Measurements from ENCODE around the gene TNFRSF21.
"Not testable (repeated sequence)": the region's sequence is repeated elsewhere in the genome, so short reads cannot be mapped to it uniquely, and the experiment has no call there.

TNFRSF21 gene

DNA sequence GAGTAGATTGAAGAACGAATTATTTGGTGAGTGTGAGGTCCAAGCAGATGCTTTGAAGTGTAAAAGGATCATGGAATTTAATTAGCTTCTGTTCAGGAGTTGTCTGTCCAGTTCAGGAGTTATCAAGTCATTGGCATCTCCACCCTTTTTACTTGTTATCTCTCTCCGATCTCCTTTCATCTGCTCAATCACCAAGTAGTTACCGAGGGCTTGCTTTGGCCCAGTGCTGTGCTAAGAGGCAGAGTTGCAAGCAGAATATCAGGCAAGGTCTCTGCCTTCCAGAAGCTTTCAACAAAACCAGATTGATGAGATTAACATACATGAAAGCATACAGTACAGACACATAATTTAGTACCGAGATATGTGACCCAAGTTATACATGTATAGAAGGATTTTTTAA lies 10.2 kb upstream of the TNFRSF21 start:
- DNase-seq = no peak

DNA sequence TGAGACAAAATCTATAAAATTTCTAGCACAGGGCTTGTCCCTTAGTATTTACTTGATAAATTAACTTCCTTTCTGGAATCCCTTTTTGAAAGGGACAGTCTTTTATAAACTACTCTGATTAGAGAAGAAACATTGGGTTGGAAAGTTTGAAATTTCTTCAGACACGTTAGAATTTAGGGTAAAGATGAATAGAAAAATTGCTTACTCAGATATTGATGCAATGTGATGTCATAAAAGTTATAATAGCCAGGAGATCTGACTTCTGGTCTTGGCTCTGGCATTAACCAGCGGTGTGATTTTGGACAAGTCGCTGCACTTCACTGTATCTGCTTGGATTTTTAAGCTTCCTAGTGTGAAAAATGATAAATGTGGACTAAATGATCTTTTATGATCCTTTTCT lies 9.7 kb upstream of the TNFRSF21 start:
- DNase-seq = no peak

DNA sequence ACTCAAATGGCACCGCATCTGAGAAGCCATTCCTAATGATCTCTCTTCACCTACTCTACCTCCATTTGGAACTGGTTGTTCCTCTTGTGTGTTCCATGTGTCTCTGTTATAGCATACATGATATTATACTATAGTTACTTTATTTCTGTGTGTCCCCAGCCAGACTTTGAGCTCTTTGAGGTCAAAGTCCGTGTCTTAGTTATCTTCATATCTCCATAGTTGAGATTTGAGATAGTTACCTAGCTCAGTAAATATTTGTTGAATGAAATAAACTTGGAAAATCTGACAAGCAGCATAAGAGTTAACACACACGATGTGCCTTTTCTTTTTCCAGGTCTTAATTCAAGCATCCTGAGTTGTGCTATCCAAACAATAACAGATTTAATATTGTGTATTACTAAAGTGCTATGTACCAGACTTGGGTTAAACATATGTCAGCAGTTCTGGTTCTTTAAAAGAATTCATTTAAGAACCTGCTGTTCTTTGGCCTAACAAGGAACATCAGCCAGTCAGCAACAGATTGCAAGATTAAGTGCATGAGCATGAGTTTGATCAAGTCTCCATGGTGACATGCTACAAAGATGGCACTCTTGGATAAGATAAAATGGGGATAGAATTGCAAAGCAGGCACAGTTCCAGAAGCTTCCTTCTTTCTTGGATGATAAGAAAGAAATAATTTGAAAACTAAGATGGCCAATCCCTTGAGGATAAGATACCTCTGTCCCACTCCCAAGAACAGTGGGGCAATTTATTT lies 8.7 kb upstream of the TNFRSF21 start:
- DNase-seq = no peak

GRCh38 chr6:47315181-47315580 lies 5.5 kb upstream of the TNFRSF21 start:
- DNase-seq = not testable (repeated sequence)

- DNase-seq = no peak
These were observed 401 bp upstream of the TNFRSF21 start for GRCh38 chr6:47310131-47310480.

DNA sequence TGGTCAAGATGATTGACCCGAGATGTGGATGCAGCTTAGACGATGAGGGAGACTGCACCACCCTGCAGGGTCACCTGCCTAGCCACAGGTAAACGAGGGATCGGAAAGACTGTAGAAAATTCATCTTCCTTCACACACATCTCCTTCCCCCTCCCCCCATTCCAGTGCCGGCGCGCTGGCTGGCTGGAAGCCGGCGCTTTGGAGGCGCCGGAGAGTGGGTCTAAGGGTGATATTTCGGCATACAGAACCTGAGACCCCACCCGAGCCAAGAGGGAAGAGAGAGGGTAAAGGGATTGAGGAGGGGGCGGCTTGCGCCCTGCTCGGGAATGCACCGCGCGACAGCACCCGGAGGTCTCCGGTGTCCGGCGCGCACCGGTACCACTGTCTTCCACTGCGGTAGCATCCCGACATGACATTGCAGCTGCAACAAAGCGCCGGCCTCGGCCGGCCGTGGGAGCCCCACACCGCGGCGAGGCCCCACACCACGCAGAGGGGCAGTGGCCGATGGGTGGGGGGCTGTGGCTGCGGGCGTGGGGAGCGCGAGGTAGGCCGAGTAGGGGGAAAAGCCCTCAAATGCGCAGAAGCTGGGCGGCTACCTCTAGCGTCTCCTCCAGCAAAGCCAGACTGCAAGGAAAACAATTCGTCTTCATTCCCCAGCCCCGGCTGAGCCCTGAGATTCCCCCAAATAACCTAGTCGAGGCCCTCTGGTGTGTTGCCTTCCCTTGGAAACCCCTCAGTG lies 984 bp downstream of the TNFRSF21 start:
- DNase-seq = no peak

DNA sequence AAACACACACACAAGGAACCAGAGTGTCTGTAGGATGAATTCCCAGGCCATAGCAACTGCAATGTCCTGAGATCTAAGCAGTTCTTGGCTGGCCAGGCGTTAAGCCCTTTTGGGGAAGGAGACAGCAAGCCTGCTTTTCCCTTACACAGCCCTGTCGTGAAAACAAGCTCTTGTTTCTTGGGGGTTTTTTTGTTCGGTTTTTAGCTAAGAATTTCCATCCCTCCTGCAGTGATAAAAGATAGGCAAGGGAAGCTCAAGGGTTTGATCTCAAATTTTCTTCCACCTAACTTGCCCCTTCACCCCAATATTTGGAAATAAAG lies 1.5 kb downstream of the TNFRSF21 start:
- no peak for DNase-seq

DNA sequence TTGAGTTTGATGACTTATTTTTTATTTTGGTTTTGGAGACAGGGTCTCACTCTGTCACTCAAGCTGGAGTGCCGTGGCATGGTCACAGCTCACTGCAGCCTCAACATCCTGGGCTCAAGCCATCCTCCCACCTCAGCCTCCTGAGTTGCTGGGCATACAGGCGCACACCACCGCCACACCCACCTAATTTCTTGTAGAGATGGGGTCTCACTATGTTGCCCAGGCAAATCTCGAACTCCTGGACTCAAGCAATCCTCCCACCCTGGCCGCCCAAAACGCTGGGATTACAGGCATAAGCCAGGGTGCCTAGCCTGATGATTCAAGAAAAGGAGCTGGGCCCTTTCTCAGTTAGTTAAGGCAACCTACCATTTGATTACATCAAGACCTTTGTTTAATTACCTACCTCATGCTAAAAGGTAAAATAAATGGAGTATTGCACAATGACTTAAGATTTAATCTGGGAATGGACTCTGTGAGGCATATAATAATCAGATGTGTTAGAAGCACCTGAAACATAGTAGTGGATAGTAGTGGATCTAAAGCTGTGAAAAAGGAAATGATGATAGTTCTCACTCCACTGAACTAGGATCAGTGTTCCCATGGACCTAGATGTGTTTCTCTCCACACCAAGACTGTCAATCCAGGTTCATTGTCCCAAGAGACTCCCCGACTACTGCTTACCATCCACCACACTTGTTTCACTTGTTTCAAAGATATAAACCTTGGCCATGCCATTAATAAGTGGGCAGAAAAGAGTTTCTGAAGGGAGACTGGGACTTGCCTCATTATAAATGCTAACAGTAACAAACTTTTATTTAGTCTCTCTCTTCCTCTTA lies 2.1 kb downstream of the TNFRSF21 start:
- DNase-seq = no peak

- DNase-seq = no peak
These were observed 2.8 kb downstream of the TNFRSF21 start for GRCh38 chr6:47306887-47307286.

GRCh38 chr6:47303861-47304260 lies 5.8 kb downstream of the TNFRSF21 start:
- DNase-seq = no peak

GRCh38 chr6:47303342-47303741 lies 6.4 kb downstream of the TNFRSF21 start:
- DNase-seq = no peak

- no peak for DNase-seq
These were observed 7.7 kb downstream of the TNFRSF21 start for GRCh38 chr6:47302043-47302442.

DNA sequence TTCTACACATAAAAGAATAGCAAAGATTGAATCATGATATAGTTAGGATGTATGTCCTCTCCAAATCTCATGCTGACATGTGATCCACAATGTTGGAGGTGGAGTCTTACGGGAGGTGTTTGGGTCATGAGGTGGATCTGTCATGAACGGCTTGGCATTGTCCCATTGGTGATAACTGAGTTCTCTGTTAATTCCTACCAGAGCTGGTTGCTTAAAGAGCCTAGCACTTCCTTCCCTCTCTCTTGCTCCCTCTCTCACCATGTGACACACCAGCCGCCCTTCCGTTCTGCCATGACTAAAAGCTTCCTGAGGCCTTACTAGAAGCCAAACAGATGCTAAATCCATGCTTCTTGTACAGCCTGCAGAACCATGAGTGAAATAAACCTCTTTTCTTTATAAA lies 8.3 kb downstream of the TNFRSF21 start:
- DNase-seq = no peak

DNA sequence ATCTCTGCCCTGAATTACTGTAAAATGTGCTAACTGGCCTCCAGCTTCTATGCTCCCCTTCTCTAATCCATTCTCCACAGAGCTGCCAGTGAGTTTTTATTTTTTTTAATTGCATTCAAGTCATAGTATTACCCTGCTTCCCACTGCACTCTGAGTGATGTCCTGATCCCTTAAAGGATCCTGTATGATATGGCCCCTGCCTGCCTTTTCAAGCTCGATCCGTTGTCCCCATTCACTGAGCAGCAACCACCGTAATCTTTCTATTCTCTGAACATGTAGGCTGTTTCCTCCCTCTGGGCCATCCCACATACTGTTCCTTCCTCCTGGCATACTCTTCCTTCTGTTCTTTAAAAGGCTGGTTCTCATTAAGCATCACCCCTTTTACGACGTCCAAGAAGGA lies 9.3 kb downstream of the TNFRSF21 start:
- no peak for DNase-seq

GRCh38 chr6:47299965-47300364 lies 9.7 kb downstream of the TNFRSF21 start:
- DNase-seq = no peak

- no peak for DNase-seq
These were observed 11.2 kb downstream of the TNFRSF21 start for GRCh38 chr6:47298475-47298874.

GRCh38 chr6:47294990-47295389 lies 14.7 kb downstream of the TNFRSF21 start:
- no peak for DNase-seq

DNA sequence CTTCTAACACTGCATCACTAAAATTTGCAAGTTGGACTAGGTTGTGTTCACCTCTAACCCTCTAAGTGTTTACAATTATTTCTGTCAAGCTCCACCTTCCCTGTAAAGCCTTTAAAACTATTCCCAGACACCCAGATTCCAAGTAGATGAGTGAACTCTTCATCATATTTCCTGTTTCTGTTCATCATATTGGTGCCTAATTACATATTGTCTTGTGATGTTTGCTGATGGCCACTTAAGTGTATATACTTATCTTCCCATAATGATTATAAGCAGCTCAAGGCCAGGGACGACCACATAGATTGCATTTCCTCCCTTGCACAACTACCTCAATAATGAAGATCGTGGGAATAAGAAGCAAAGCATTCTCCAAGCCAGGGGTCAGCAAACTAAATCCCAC lies 16.8 kb downstream of the TNFRSF21 start:
- no peak for DNase-seq

- DNase-seq = no peak
These were observed 17.7 kb downstream of the TNFRSF21 start for GRCh38 chr6:47292027-47292426.

- DNase-seq = no peak
These were observed 19.4 kb downstream of the TNFRSF21 start for GRCh38 chr6:47290124-47290834.

GRCh38 chr6:47288267-47289090 lies 21.2 kb downstream of the TNFRSF21 start:
- DNase-seq = no peak

GRCh38 chr6:47286301-47286700 lies 23.4 kb downstream of the TNFRSF21 start:
- no peak for DNase-seq

All from GF-D8 (cell line).